Measurements from ENCODE around the gene RPS6KA2. TPM values are rescaled to one million over a fixed set of nuclear protein-coding genes. Genes with fewer than 3 reads are reported as not detected.

RPS6KA2 gene
- total RNA-seq: 4.6 TPM

GRCh38 chr6:166627033-166627874 lies at the start of gene RPS6KA2:
RPS6KA2 (minus strand) TSS chr6:166627251; CDS start chr6:166627019, 232 bp downstream.
- peak; percentile 95 to 100 (median 99) for DNase-seq (ENCODE audit: low read depth in 2 of 3, low spot score in 2 of 3)

GRCh38 chr6:166676270-166676860 lies 49.3 kb upstream of the RPS6KA2 start:
- DNase-seq (ENCODE audit: low read depth in 2 of 3, low spot score in 2 of 3): no peak

GRCh38 chr6:166675736-166676135 lies 48.7 kb upstream of the RPS6KA2 start:
- no peak for DNase-seq (ENCODE audit: low read depth in 2 of 3, low spot score in 2 of 3)

- DNase-seq (ENCODE audit: low read depth in 2 of 3, low spot score in 2 of 3): no peak
These were observed 46.3 kb upstream of the RPS6KA2 start for GRCh38 chr6:166673309-166673708.

GRCh38 chr6:166672624-166673206 lies 45.7 kb upstream of the RPS6KA2 start:
- DNase-seq (ENCODE audit: low read depth in 2 of 3, low spot score in 2 of 3): no peak

- no peak for DNase-seq (ENCODE audit: low read depth in 2 of 3, low spot score in 2 of 3)
These were observed 45.1 kb upstream of the RPS6KA2 start for GRCh38 chr6:166672146-166672545.

GRCh38 chr6:166671434-166672081 lies 44.5 kb upstream of the RPS6KA2 start:
- DNase-seq (ENCODE audit: low read depth in 2 of 3, low spot score in 2 of 3): peak in 1 of 3 donors; percentile 10

GRCh38 chr6:166670894-166671293 lies 43.8 kb upstream of the RPS6KA2 start:
- DNase-seq (ENCODE audit: low read depth in 2 of 3, low spot score in 2 of 3): no peak

GRCh38 chr6:166670013-166670412 lies 43.0 kb upstream of the RPS6KA2 start:
- no peak for DNase-seq (ENCODE audit: low read depth in 2 of 3, low spot score in 2 of 3)

- DNase-seq (ENCODE audit: low read depth in 2 of 3, low spot score in 2 of 3): no peak
These were observed 41.0 kb upstream of the RPS6KA2 start for GRCh38 chr6:166667796-166668610.

GRCh38 chr6:166664135-166664534 lies 37.1 kb upstream of the RPS6KA2 start:
- no peak for DNase-seq (ENCODE audit: low read depth in 2 of 3, low spot score in 2 of 3)

GRCh38 chr6:166663568-166663967 lies 36.5 kb upstream of the RPS6KA2 start:
- no peak for DNase-seq (ENCODE audit: low read depth in 2 of 3, low spot score in 2 of 3)

GRCh38 chr6:166662690-166663089 lies 35.6 kb upstream of the RPS6KA2 start:
- peak in 1 of 3 donors; percentile 11 for DNase-seq (ENCODE audit: low read depth in 2 of 3, low spot score in 2 of 3)

GRCh38 chr6:166661327-166662085 lies 34.5 kb upstream of the RPS6KA2 start:
- DNase-seq (ENCODE audit: low read depth in 2 of 3, low spot score in 2 of 3): no peak

GRCh38 chr6:166660157-166660688 lies 33.2 kb upstream of the RPS6KA2 start:
- no peak for DNase-seq (ENCODE audit: low read depth in 2 of 3, low spot score in 2 of 3)

- DNase-seq (ENCODE audit: low read depth in 2 of 3, low spot score in 2 of 3): no peak
These were observed 32.5 kb upstream of the RPS6KA2 start for GRCh38 chr6:166659581-166659980.

GRCh38 chr6:166658792-166659150 lies 31.7 kb upstream of the RPS6KA2 start:
- no peak for DNase-seq (ENCODE audit: low read depth in 2 of 3, low spot score in 2 of 3)

GRCh38 chr6:166658115-166658791 lies 31.2 kb upstream of the RPS6KA2 start:
- DNase-seq (ENCODE audit: low read depth in 2 of 3, low spot score in 2 of 3): no peak

- DNase-seq (ENCODE audit: low read depth in 2 of 3, low spot score in 2 of 3): peak in 2 of 3 donors; percentile 28 to 64
These were observed 30.5 kb upstream of the RPS6KA2 start for GRCh38 chr6:166657531-166657930.

All from hematopoietic multipotent progenitor cell (in vitro differentiated cells).